Stimulated activated CD8-positive, alpha-beta memory T cell treated with anti-CD3 and anti-CD28 coated beads, Interleukin-15, amount 100 ng/mL, for 4 hours (primary cell): ENCODE results near the gene FAM240B.

Source experiments
- DNase-seq, 2 donors: peaks; one replicate each; pipeline ENCODE4 v3.0.0-alpha.2; 2020; ENCODE audit warnings: low read depth in 2 of 2

The FAM240B gene

GRCh38 chr9:38720083-38720745 is at the start of gene FAM240B:
FAM240B (minus strand) TSS chr9:38720133; CDS start chr9:38703999, 16,134 bp downstream.
- DNase-seq, result no peak

- no peak for DNase-seq
Measured at GRCh38 chr9:38768351-38768761, 48.4 kb upstream of the FAM240B start.

GRCh38 chr9:38765101-38765500 is 45.2 kb upstream of the FAM240B start:
- DNase-seq, result no peak

- no peak for DNase-seq
Measured at GRCh38 chr9:38761999-38762398, 42.1 kb upstream of the FAM240B start.

GRCh38 chr9:38761339-38761738 is 41.4 kb upstream of the FAM240B start:
- DNase-seq, result no peak

GRCh38 chr9:38756702-38757101 is 36.8 kb upstream of the FAM240B start:
- DNase-seq, result no peak

GRCh38 chr9:38747941-38748340 is 28.0 kb upstream of the FAM240B start:
- DNase-seq, result no peak

- DNase-seq, result no peak
Measured at GRCh38 chr9:38747067-38747466, 27.1 kb upstream of the FAM240B start.

GRCh38 chr9:38746303-38746702 is 26.4 kb upstream of the FAM240B start:
- DNase-seq, result no peak

- DNase-seq, result no peak
Measured at GRCh38 chr9:38744484-38744883, 24.6 kb upstream of the FAM240B start.

- DNase-seq, result no peak
Measured at GRCh38 chr9:38737246-38737645, 17.3 kb upstream of the FAM240B start.

GRCh38 chr9:38734831-38735230 is 14.9 kb upstream of the FAM240B start:
- DNase-seq, result no peak

GRCh38 chr9:38733503-38733902 is 13.6 kb upstream of the FAM240B start:
- DNase-seq, result no peak

- no peak for DNase-seq
Measured at GRCh38 chr9:38732885-38733284, 13.0 kb upstream of the FAM240B start.

- no peak for DNase-seq
Measured at GRCh38 chr9:38727497-38728001, 7.6 kb upstream of the FAM240B start.

- DNase-seq, result no peak
Measured at GRCh38 chr9:38724754-38725153, 4.8 kb upstream of the FAM240B start.

- DNase-seq, result no peak
Measured at GRCh38 chr9:38718148-38718547, 1.8 kb downstream of the FAM240B start.

GRCh38 chr9:38715684-38716083 is 4.2 kb downstream of the FAM240B start:
- DNase-seq, result no peak

GRCh38 chr9:38713426-38713825 is 6.5 kb downstream of the FAM240B start:
- DNase-seq, result no peak

- DNase-seq, result no peak
Measured at GRCh38 chr9:38708759-38709158, 11.2 kb downstream of the FAM240B start.

- DNase-seq, result no peak
Measured at GRCh38 chr9:38707885-38708637, 11.9 kb downstream of the FAM240B start.

GRCh38 chr9:38706493-38706892 is 13.4 kb downstream of the FAM240B start:
- no peak for DNase-seq

- no peak for DNase-seq
Measured at GRCh38 chr9:38705917-38706316, 14.0 kb downstream of the FAM240B start.
